ENCODE measurements around the gene CERT1. TPM values are rescaled to one million over a fixed set of nuclear protein-coding genes. Genes with fewer than 3 reads are reported as not detected.

CERT1 gene
- total RNA-seq, 1 experiment from 2014 or later: 50.2 TPM

GRCh38 chr5:75460532-75460931 lies 50.9 kb downstream of the CERT1 start:
- Mint-ChIP-seq H3K36me3 (ENCODE audit: insufficient read depth in 1 of 3, low read depth in 3 of 3) (peaks cover 3 to 10% (median 4%) of the 10 kb centered on the region in 3 experiments), H3K27ac (0 out of 7 replicates have a peak overlapping the region, but pooled peaks of 1 of the 3 experiments have one; percentile 5), H3K27me3 (ENCODE audit: low read depth) (no peaks in the 10 kb centered on the region), H3K9me3 (peaks cover 0 to 6% of the 10 kb centered on the region in 2 experiments; a peak in 2 of 5 replicates), H3K4me3 (no peak overlapping the region), H3K4me1 (peaks cover 22 to 31% of the 10 kb centered on the region in 2 experiments)
- H2AFZ ChIP-seq (ENCODE audit: low read length): no peak overlapping the region
- H3K4ac ChIP-seq (ENCODE audit: low read depth, low read length): no peak overlapping the region
- no peak overlapping the region for H3T11ph ChIP-seq (ENCODE audit: low read length)
- H3K4me1 ChIP-seq (ENCODE audit: insufficient read depth, low read length): peaks cover 5% of the 10 kb centered on the region
- H3K18ac ChIP-seq (ENCODE audit: insufficient read length, low read depth, low read length): no peak overlapping the region
- H3K9me3 ChIP-seq (ENCODE audit: control insufficient read depth, low read depth, low read length): no peaks in the 10 kb centered on the region
- no CpG with 5 or more reads among the region's 2 CpGs for WGBS (ENCODE audit: extremely low coverage, insufficient read length, low lambda C conversion rate)
- DNase-seq: no peak
- no peak overlapping the region for H2BK5ac ChIP-seq (ENCODE audit: insufficient read length, low read length)
- H2BK120ac ChIP-seq (ENCODE audit: low read depth, low read length, poor library complexity, severe bottlenecking): no peak overlapping the region
- H3K56ac ChIP-seq (ENCODE audit: insufficient read length, low read depth, low read length): no peak overlapping the region
- H4K91ac ChIP-seq (ENCODE audit: insufficient read length, low read depth, low read length): no peak overlapping the region
- H3K4me2 ChIP-seq (ENCODE audit: insufficient read depth, insufficient read length, low read length): no peak overlapping the region
- no peak overlapping the region for H3K23ac ChIP-seq (ENCODE audit: insufficient read length, low read depth, low read length)
- no peak overlapping the region for H3K9ac ChIP-seq (ENCODE audit: extremely low read depth, insufficient read length, low read length)
- no peak overlapping the region for H2BK20ac ChIP-seq (ENCODE audit: low read depth, low read length, poor library complexity, severe bottlenecking)
- H4K5ac ChIP-seq (ENCODE audit: insufficient read length, low read depth, low read length): no peak overlapping the region
- no peaks in the 10 kb centered on the region for H3K27me3 ChIP-seq (ENCODE audit: insufficient read depth, low read length)
- no peak overlapping the region for H3K14ac ChIP-seq (ENCODE audit: insufficient read depth, low read length)
- H2BK15ac ChIP-seq (ENCODE audit: low read depth, low read length): no peak overlapping the region
- no peaks in the 10 kb centered on the region for H3K23me2 ChIP-seq (ENCODE audit: insufficient read length, low read depth, low read length, poor library complexity, severe bottlenecking)
- no peak overlapping the region for H2AK5ac ChIP-seq (ENCODE audit: insufficient read length, low read length)
- no peak for TF ChIP-seq CTCF (conservative IDR thresholded peaks at IDR 0.05)
- H4K8ac ChIP-seq (replicated peaks; ENCODE audit: insufficient read length, low read depth, low read length): no peak overlapping the region
- no peak overlapping the region for H3K27ac ChIP-seq (ENCODE audit: insufficient read length, low read depth, low read length)
- peaks cover 5% of the 10 kb centered on the region for H3K79me1 ChIP-seq (ENCODE audit: insufficient read depth, low read depth, low read length, poor library complexity, severe bottlenecking)
- no peak overlapping the region for H2BK12ac ChIP-seq (ENCODE audit: insufficient read length, low read depth, low read length)
- H4K20me1 ChIP-seq (ENCODE audit: control insufficient read depth, insufficient read depth, insufficient read length): no peaks in the 10 kb centered on the region
- H3K79me2 ChIP-seq (ENCODE audit: insufficient read depth, low read length): no peaks in the 10 kb centered on the region; the same call in 1 of the 2 replicates

Measured in H9 (cell line).